NB4 (cell line): ENCODE data around the gene STON2.
A peak's percentile ranks its signal among the peaks of the same experiment; 100 is the strongest.
"Not testable (repeated sequence)": the region's sequence is repeated elsewhere in the genome, so short reads cannot be mapped to it uniquely, and the experiment has no call there.

Experiments
- DNase-seq: peaks from one replicate; pipeline ENCODE4 v3.0.0; 2010; ENCODE audit warnings: low read depth
- H3K4me3 ChIP-seq: one replicate; pipeline ENCODE4 v1.5.1; 2011; ENCODE audit warnings: mild to moderate bottlenecking, low read depth, low read length, moderate library complexity
- CTCF ChIP-seq: IDR thresholded peaks from one replicate; pipeline ENCODE4 v1.5.1; 2012; ENCODE audit warnings: low read depth, low read length
- MYC ChIP-seq: IDR thresholded peaks from 2 replicates; pipeline ENCODE4 v1.6.1; 2011; ENCODE audit warnings: low read depth, low read length
- POLR2A ChIP-seq: IDR thresholded peaks from 2 replicates; pipeline ENCODE4 v1.6.1; 2011; ENCODE audit warnings: mild to moderate bottlenecking; ENCODE audit not compliant: insufficient read length; ENCODE audit errors: extremely low read depth
- TF ChIP-seq, protein P1 (sequence below): IDR thresholded peaks from 2 replicates; pipeline ENCODE4 v1.6.1; 2011; ENCODE audit warnings: low read depth, low read length

STON2 gene

DNA sequence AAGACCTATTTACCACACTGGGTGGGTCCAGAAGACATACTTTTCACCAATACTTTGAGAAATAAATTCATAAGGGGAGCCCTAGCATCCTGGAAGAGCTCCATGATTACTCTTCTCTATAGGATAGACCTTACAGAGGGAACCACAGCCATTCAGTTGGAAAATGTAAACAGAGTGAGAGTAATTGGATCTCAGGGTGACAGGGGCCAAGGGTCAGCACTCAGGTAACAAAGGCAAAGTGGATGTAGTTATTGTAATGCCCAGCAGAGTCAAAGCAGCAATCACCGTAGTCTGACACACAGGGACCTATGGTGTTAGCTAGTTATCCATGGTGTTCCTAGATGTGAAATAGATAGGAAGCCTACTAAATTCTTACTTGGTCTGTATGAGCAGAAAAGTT, 168.6 kb downstream of the STON2 start:
- no peak for TF ChIP-seq MYC
- TF ChIP-seq CTCF, result no peak
- TF ChIP-seq, protein P1, sequence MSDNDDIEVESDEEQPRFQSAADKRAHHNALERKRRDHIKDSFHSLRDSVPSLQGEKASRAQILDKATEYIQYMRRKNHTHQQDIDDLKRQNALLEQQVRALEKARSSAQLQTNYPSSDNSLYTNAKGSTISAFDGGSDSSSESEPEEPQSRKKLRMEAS, result no peak
- no peak for TF ChIP-seq POLR2A
- DNase-seq, result no peak
- no peak overlapping the region for H3K4me3 ChIP-seq

DNA sequence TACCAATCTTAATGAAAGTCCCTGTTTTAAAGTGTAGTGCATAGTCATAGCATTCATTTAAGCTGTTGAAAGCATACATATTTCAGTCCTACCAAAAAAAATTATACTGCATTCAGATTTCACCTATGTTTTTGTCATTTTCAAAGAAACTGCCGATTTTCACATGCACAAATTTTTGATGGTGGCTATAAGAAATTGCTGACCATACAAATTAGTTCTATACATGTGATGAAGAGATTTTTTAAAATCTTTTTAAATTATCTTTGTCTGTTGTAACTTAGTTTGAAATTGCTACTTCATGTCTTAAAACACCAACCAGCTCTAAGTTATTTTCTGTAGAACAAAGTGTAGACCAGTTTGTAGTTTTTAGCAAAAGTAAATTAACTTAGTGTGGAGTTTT, 175.9 kb downstream of the STON2 start:
- H3K4me3 ChIP-seq, result no peak overlapping the region
- DNase-seq, result no peak
- TF ChIP-seq, protein P1, result no peak
- TF ChIP-seq CTCF, result no peak
- no peak for TF ChIP-seq POLR2A
- no peak for TF ChIP-seq MYC

GRCh38 chr14:81223788-81224187, 176.3 kb downstream of the STON2 start:
- H3K4me3 ChIP-seq, DNase-seq: not testable (repeated sequence)

GRCh38 chr14:81222691-81223090, 177.4 kb downstream of the STON2 start:
- DNase-seq, result no peak
- TF ChIP-seq POLR2A (no peak), CTCF (no peak), MYC (no peak)
- TF ChIP-seq, protein P1, result no peak
- H3K4me3 ChIP-seq, result no peak overlapping the region

- TF ChIP-seq, protein P1, result no peak
- TF ChIP-seq POLR2A, result no peak
- no peak for TF ChIP-seq MYC
- no peak for TF ChIP-seq CTCF
- no peak overlapping the region for H3K4me3 ChIP-seq
- no peak for DNase-seq
Measured at GRCh38 chr14:81222126-81222525, 178.0 kb downstream of the STON2 start.

- peak; percentile 16 for DNase-seq
- no peak for TF ChIP-seq MYC
- TF ChIP-seq, protein P1, result no peak
- no peak for TF ChIP-seq CTCF
- TF ChIP-seq POLR2A, result no peak
- H3K4me3 ChIP-seq, result peak overlapping the region; percentile 53
Measured at GRCh38 chr14:81221579-81222102, 178.5 kb downstream of the STON2 start.
